GM12878 (cell line): ENCODE data around the gene MRPL2.

Experiments
- CEBPB ChIP-seq, 2 experiments: fragments of 150-350 bp in 1 of 2; IDR thresholded peaks; 2 replicates each; pipeline ENCODE4 v1.6.1; 2012 to 2014; ENCODE audit warnings: low read depth in 2 of 2, low read length in 2 of 2, borderline replicate concordance in 1 of 2, inconsistent platforms in 1 of 2
- CTCF ChIP-seq, 3 experiments: IDR thresholded peaks in 2 of 3; conservative IDR thresholded peaks in 1 of 3; 2 replicates each; pipeline ENCODE4 v1.5.1; 2011; ENCODE audit warnings: low read depth in 3 of 3, low read length in 3 of 3, mild to moderate bottlenecking in 3 of 3, control low read depth in 2 of 3, moderate library complexity in 2 of 3, inconsistent platforms in 1 of 3, mixed read lengths in 1 of 3; ENCODE audit not compliant: control insufficient read depth in 2 of 3, insufficient read depth in 1 of 3; ENCODE audit errors: extremely low read depth in 1 of 3
- HDAC6 ChIP-seq: fragments of 200-600 bp; sonication (generic); IDR thresholded peaks from one replicate; pipeline ENCODE4 v1.8.0; 2017; ENCODE audit warnings: antibody characterized with exemption; ENCODE audit not compliant: unreplicated experiment
- MAX ChIP-seq: IDR thresholded peaks from 2 replicates; pipeline ENCODE4 v1.6.1; 2012; ENCODE audit warnings: low read depth, low read length, improper control_type of control experiment
- NFIC ChIP-seq: IDR thresholded peaks from 2 replicates; pipeline ENCODE4 v1.6.1; 2012; ENCODE audit warnings: low read depth, mild to moderate bottlenecking, inconsistent platforms, low read length, moderate library complexity
- PBX3 ChIP-seq: IDR thresholded peaks from 2 replicates; pipeline ENCODE4 v1.6.1; 2011; ENCODE audit warnings: mild to moderate bottlenecking, low read depth, low read length, moderate library complexity; ENCODE audit not compliant: insufficient replicate concordance
- POLR2A ChIP-seq: IDR thresholded peaks from 2 replicates; pipeline ENCODE4 v1.6.1; 2011; ENCODE audit warnings: low read depth, mild to moderate bottlenecking, low read length
- POLR2AphosphoS5 ChIP-seq: IDR thresholded peaks from 2 replicates; pipeline ENCODE4 v1.6.1; 2011; ENCODE audit warnings: mild to moderate bottlenecking, low read length, inconsistent platforms
- RFX5 ChIP-seq: IDR thresholded peaks from 2 replicates; pipeline ENCODE4 v1.6.1; 2011; ENCODE audit warnings: low read depth, low read length, improper control_type of control experiment
- SMC3 ChIP-seq: IDR thresholded peaks from 2 replicates; pipeline ENCODE4 v1.6.1; 2011; ENCODE audit warnings: low read length, improper control_type of control experiment, borderline replicate concordance
- SREBF2 ChIP-seq: IDR thresholded peaks from 2 replicates; pipeline ENCODE4 v1.6.1; 2012; ENCODE audit warnings: mild to moderate bottlenecking, low read length
- YY1 ChIP-seq: IDR thresholded peaks from 2 replicates; pipeline ENCODE4 v1.6.1; 2011; ENCODE audit warnings: low read depth, mild to moderate bottlenecking, low read length
- ZSCAN29 ChIP-seq: fragments of 450-650 bp; IDR thresholded peaks from 2 replicates; pipeline ENCODE4 v1.6.1; 2017; ENCODE audit warnings: mild to moderate bottlenecking, moderate library complexity

- TF ChIP-seq CTCF (IDR thresholded peaks at IDR 0.05 in 2 of 3, conservative IDR thresholded peaks at IDR 0.05 in 1 of 3; ENCODE audit: control insufficient read depth in 2 of 3, extremely low read depth in 1 of 3, insufficient read depth in 1 of 3, low read depth in 3 of 3, low read length in 3 of 3) (no peak), RFX5 (no peak), YY1 (no peak), ZSCAN29 (no peak), SREBF2 (no peak), MAX (no peak), CEBPB (IDR thresholded peaks at IDR 0.05; ENCODE audit: borderline replicate concordance in 1 of 2, low read depth in 2 of 2, low read length in 2 of 2) (no peak), HDAC6 (no peak), POLR2AphosphoS5 (no peak), POLR2A (no peak), NFIC (no peak), PBX3 (no peak), SMC3 (no peak)
These were observed 6.2 kb downstream of the MRPL2 start for GRCh38 chr6:43052842-43053544.
